GM12801 (cell line): ENCODE results near the gene PGF.
A peak's percentile ranks its signal among the peaks of the same experiment; 100 is the strongest.

ENCODE experiments used
- TF ChIP-seq, protein P1 (sequence below): IDR thresholded peaks from one replicate; pipeline ENCODE4 v1.5.1; 2011; ENCODE audit warnings: control low read depth; ENCODE audit not compliant: insufficient read length; ENCODE audit errors: extremely low read depth

PGF gene

DNA sequence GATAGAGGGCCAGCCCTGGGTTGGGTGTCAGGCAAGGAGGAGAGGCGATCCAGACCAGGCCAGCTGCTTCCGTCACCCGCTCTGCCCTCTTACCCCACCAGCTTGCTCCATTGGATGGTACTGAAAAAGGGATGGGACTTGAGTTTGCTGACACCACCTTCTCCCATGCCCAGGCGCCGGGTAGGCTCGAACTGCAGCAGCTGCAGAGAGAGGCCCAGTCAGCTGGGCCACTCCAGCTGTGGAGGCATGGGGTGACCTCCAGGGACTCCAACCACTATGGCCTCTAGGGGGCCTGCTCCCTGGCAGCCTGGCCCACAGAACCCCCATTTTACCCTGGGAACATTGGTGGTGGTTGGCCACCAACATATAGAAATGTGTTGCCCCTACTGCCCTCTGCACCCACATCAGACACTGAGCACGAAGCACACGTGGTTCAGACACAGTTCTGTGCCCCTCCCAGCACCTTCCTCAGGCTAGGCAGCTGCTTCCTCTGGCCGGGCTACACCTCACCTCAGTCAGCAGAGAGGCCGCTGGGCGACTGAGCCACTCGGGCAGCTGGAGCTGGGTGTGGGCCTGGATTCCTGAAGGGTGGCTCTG lies 48.4 kb downstream of the PGF start:
- TF ChIP-seq, protein P1, sequence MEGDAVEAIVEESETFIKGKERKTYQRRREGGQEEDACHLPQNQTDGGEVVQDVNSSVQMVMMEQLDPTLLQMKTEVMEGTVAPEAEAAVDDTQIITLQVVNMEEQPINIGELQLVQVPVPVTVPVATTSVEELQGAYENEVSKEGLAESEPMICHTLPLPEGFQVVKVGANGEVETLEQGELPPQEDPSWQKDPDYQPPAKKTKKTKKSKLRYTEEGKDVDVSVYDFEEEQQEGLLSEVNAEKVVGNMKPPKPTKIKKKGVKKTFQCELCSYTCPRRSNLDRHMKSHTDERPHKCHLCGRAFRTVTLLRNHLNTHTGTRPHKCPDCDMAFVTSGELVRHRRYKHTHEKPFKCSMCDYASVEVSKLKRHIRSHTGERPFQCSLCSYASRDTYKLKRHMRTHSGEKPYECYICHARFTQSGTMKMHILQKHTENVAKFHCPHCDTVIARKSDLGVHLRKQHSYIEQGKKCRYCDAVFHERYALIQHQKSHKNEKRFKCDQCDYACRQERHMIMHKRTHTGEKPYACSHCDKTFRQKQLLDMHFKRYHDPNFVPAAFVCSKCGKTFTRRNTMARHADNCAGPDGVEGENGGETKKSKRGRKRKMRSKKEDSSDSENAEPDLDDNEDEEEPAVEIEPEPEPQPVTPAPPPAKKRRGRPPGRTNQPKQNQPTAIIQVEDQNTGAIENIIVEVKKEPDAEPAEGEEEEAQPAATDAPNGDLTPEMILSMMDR, result no peak

- TF ChIP-seq, protein P1, result peak; percentile 51
Measured at GRCh38 chr14:74905595-74906142, 49.7 kb downstream of the PGF start.

GRCh38 chr14:74904635-74905503 lies 50.5 kb downstream of the PGF start:
- TF ChIP-seq, protein P1, result no peak

- TF ChIP-seq, protein P1, result no peak
Measured at GRCh38 chr14:74902941-74903705, 52.3 kb downstream of the PGF start.

GRCh38 chr14:74898694-74899093 lies 56.7 kb downstream of the PGF start:
- TF ChIP-seq, protein P1, result no peak

GRCh38 chr14:74898083-74898482 lies 57.3 kb downstream of the PGF start:
- TF ChIP-seq, protein P1, result no peak

- TF ChIP-seq, protein P1, result no peak
Measured at GRCh38 chr14:74897642-74898041, 57.8 kb downstream of the PGF start.
